ENCODE results near the gene MXI1.

Gene MXI1

GRCh38 chr10:110317866-110318850, 110.8 kb downstream of the MXI1 start:
- TF ChIP-seq ZFX (IDR thresholded peaks at IDR 0.05), result no peak
- H3K27ac ChIP-seq, result no peak overlapping the region

DNA sequence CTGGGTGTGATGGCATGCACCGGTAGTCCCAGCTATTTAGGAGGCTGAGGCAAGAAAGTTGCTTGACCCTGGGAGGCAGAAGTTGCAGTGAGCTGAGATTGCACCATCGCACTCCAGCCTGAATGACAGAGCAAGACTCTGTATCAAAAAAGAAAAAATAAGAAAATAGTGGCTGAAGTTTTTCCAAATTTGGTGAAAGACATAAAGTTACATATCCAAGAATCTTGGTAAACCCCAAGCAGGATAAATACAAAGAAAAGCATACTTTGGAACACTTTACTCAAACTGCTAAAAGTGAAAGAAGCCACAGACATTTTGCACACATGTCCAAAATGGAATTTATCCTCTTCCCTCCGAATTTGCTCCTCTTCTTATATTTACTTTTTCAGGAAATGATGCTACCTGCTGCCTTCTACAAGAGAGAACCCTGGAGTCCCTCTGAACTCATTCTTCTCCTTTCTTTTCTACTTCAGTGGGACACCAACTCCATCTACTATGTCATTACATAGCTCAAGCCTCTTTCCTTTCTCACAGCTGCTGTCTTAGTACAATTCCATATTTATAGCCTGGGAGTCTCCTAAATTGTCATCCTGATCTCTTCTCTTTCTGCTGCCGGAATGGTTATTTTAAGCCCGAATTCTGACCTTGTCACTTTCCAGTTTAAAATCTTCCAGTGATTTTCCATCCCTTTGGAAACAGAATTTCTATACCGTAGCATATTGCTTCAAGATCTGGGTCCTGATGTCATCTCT, 114.6 kb downstream of the MXI1 start:
- no peak overlapping the region for H3K27ac ChIP-seq
- TF ChIP-seq, protein P1, sequence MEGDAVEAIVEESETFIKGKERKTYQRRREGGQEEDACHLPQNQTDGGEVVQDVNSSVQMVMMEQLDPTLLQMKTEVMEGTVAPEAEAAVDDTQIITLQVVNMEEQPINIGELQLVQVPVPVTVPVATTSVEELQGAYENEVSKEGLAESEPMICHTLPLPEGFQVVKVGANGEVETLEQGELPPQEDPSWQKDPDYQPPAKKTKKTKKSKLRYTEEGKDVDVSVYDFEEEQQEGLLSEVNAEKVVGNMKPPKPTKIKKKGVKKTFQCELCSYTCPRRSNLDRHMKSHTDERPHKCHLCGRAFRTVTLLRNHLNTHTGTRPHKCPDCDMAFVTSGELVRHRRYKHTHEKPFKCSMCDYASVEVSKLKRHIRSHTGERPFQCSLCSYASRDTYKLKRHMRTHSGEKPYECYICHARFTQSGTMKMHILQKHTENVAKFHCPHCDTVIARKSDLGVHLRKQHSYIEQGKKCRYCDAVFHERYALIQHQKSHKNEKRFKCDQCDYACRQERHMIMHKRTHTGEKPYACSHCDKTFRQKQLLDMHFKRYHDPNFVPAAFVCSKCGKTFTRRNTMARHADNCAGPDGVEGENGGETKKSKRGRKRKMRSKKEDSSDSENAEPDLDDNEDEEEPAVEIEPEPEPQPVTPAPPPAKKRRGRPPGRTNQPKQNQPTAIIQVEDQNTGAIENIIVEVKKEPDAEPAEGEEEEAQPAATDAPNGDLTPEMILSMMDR (conservative IDR thresholded peaks at IDR 0.05), result no peak
- no peak for TF ChIP-seq ZFX (IDR thresholded peaks at IDR 0.05)

DNA sequence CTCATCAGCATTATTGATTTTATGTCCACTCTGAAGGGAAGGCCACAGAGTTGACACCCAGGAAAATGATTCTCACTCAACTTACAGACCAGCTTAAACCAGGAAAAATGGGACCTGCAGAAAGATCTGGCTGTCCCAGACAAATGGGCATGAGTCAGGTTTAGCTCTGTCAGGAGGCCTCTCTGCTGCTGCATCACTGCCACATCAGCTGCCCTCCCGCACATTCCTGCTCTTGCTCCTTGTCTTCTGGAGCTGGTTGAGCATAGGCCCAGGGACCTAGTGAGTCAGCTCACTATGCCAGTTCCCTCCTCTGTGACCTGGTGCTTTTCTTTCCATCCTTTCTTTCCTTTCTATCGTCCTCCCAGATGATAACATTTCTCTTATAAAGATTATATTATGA, 116.1 kb downstream of the MXI1 start:
- no peak overlapping the region for H3K27ac ChIP-seq
- TF ChIP-seq, protein P1 (conservative IDR thresholded peaks at IDR 0.05), result no peak
- no peak for TF ChIP-seq ZFX (IDR thresholded peaks at IDR 0.05)

GRCh38 chr10:110324201-110324804, 116.9 kb downstream of the MXI1 start:
- TF ChIP-seq ZFX (IDR thresholded peaks at IDR 0.05), result no peak
- TF ChIP-seq, protein P1 (conservative IDR thresholded peaks at IDR 0.05), result no peak
- no peak overlapping the region for H3K27ac ChIP-seq

GRCh38 chr10:110324805-110325280, 117.4 kb downstream of the MXI1 start:
- TF ChIP-seq ZFX (IDR thresholded peaks at IDR 0.05), result no peak
- TF ChIP-seq, protein P1 (conservative IDR thresholded peaks at IDR 0.05), result no peak
- no peak overlapping the region for H3K27ac ChIP-seq

DNA sequence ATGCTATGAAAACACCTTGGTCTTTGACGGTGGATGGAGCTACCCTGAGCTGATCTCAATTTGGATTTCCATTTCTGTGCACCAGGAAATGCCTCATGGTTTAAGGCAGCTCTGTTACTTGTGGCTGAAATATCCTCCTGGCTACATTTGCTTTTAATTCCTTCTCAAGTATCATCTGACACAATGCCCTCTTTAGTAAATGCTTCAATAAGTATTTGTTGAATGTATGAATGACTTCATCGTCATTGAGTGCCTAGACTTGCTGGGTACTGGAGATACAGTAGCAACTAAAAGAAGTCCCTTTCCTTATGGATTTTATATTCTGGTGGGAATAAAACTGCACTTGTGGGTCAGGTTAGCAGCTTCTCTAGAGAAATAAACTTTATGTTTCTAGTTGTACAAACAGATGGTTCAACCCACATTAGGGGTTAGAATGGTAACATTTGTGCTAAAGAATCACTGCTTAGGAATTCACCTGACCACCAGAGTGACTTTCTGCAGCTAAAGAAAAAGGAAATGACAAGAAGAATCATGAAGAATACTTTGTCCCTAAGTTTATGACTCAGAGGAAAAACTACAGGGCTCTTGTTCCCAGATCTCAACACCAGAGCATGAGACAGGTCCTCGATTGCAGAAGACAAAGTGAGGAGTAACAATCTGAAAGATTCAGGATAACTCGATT, 119.1 kb downstream of the MXI1 start:
- no peak overlapping the region for H3K27ac ChIP-seq
- TF ChIP-seq, protein P1 (conservative IDR thresholded peaks at IDR 0.05), result no peak
- TF ChIP-seq ZFX (IDR thresholded peaks at IDR 0.05), result no peak

DNA sequence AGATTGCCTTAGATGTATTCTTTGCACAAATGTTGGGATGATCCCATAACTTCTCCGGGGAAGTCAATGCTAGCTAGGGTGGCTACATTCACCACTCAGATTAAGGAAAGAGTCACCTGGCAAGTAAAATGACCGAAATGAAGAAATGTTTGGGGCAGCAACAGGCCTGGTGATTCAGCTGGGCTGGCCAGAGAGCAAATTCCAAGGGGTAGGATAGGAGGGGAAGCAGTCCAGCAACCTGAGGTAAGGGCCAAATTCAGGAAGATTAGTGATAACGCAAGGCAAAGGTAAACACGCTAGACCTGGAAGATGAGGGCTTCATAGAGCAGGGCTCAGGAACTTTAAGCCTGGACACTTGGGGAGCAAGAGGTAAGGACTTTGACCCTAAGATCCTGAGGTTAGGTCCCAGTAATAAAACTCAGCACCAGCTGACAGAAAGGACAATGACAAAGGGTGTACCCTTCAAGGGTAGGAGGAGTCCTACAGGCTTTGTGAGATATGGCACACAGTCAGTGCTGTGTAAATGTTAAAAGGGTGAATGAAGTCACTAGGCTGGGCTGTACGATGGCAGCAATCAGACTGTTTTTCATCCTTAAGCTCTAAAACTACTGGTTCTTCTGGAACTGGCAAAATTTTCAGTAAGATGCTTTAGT, 120.0 kb downstream of the MXI1 start:
- no peak overlapping the region for H3K27ac ChIP-seq
- no peak for TF ChIP-seq ZFX (IDR thresholded peaks at IDR 0.05)
- TF ChIP-seq, protein P1 (conservative IDR thresholded peaks at IDR 0.05), result no peak
